ENCODE results near the gene SPEF1. TPM values are rescaled to one million over a fixed set of nuclear protein-coding genes. Genes with fewer than 3 reads are reported as not detected.
A peak's percentile ranks its signal among the peaks of the same experiment; 100 is the strongest.

The SPEF1 gene
- total RNA-seq, 2 donors from 2014 or later, result 0.35 to 0.44 TPM

DNA sequence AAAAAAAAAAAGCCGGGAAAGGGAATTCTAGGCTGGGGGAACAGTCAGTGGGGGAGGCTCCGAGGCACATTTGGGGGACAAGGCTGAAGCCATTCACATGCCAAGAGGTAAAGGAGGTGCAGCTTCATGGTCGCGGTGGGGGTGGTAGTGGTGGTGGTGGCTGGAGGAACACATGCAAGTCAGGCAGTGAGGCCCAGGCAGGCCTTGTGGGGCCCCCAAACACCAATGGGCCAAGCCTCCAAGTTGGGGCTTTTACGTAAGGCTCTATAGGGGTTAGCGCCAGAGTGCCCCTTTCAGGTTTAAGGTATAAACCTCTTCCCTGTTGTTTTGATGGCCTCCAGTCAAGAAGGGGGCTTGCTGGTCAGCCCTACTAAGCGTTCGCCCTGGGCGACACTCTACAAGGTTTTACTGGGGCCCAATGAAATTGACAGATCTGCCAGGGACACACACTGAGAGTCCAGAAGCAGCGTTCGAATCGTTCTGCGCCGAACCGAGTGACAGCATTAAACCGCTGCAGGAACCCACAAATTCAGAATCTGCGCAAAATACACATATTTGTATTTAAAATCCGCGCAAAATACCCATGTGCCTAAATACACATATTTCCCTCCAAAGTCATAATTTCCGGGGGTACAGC lies 38.3 kb upstream of the SPEF1 start:
- Mint-ChIP-seq H3K4me1 (peaks cover 2% of the 10 kb centered on the region), H3K27me3 (ENCODE audit: insufficient read depth) (peaks cover 8% of the 10 kb centered on the region), H3K27ac (no peak overlapping the region), H3K4me3 (peak overlapping the region; percentile 78), H3K9me3 (no peaks in the 10 kb centered on the region), H3K36me3 (ENCODE audit: low read depth) (peaks cover 4% of the 10 kb centered on the region)
- Histone ChIP-seq H3K9me3 (ENCODE audit: control insufficient read depth, low read length) (no peaks in the 10 kb centered on the region), H3K27ac (ENCODE audit: low read depth, low read length) (peak overlapping the region; percentile 97), H3K36me3 (ENCODE audit: control insufficient read depth, insufficient read depth, low read length) (peaks cover 11% of the 10 kb centered on the region), H3K4me3 (ENCODE audit: low read length) (peak overlapping the region; percentile 91), H3K9ac (ENCODE audit: extremely low read depth, low read length, poor library complexity, severe bottlenecking) (peak overlapping the region; percentile 97), H3K27me3 (ENCODE audit: control insufficient read depth, insufficient read depth, low read length, poor library complexity, severe bottlenecking) (no peaks in the 10 kb centered on the region), H3K4me1 (ENCODE audit: control insufficient read depth, insufficient read depth, low read length) (peaks cover 4% of the 10 kb centered on the region)
- 83 to 86% methylated on average over 16 to 20 of the region's 20 CpGs for WGBS, 2 experiments (ENCODE audit: insufficient coverage in 1 of 2, insufficient read length in 1 of 2)
- DNase-seq, result no peak
- TF ChIP-seq, protein P1, sequence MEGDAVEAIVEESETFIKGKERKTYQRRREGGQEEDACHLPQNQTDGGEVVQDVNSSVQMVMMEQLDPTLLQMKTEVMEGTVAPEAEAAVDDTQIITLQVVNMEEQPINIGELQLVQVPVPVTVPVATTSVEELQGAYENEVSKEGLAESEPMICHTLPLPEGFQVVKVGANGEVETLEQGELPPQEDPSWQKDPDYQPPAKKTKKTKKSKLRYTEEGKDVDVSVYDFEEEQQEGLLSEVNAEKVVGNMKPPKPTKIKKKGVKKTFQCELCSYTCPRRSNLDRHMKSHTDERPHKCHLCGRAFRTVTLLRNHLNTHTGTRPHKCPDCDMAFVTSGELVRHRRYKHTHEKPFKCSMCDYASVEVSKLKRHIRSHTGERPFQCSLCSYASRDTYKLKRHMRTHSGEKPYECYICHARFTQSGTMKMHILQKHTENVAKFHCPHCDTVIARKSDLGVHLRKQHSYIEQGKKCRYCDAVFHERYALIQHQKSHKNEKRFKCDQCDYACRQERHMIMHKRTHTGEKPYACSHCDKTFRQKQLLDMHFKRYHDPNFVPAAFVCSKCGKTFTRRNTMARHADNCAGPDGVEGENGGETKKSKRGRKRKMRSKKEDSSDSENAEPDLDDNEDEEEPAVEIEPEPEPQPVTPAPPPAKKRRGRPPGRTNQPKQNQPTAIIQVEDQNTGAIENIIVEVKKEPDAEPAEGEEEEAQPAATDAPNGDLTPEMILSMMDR (conservative IDR thresholded peaks at IDR 0.05), result no peak

DNA sequence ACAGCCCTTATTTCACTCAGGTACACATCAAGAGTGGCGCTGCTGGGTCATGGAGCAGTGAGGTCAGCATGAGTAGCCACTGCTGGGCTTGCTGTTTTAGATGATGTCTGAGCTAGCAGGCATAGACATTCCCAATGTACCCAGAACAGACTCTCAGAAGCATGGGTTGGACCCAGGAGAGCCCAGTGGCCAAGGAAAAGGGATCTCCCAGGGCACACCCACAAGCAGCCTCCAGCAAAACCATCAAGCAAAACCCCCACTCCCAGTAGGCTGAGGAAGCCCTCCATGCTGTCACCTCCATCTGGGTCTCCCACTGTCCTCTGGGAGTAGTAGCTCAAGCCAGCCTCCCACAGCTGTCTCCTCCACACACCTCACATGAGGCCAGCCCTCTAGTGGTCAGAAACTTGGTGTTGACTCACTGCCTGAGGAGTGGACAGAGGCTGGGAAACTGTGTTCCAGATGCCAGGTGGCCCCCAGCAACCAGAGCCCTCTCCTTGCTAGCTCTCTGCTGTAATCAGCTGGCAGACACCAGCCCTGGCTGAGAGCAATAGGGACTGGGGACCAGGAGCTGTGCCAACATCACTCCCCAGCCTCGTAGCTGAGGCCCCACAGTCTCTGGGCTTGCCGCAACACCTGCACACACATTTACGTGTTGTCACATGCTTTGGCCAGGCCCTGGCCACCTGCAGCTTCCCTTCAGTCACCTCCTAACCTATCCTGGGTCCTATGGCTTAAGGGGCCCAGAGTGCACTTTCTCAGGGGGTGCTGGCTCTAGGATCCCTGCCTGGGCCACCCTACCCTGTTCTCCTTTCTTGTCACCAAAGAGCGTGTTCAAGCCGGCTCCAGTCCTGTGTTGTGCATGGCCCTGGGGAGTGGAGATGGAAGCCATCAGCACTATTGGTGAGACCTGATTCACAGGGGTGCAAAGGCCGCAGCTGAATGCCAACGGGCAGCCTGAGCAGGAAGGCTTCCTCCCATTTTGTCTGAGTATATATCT lies 37.2 kb upstream of the SPEF1 start:
- Mint-ChIP-seq H3K4me3 (peak overlapping the region; percentile 78), H3K4me1 (peaks cover 2% of the 10 kb centered on the region), H3K36me3 (ENCODE audit: low read depth) (peaks cover 4% of the 10 kb centered on the region), H3K27ac (peak overlapping the region; percentile 13), H3K27me3 (ENCODE audit: insufficient read depth) (peaks cover 8% of the 10 kb centered on the region), H3K9me3 (no peaks in the 10 kb centered on the region)
- TF ChIP-seq, protein P1 (conservative IDR thresholded peaks at IDR 0.05), result peak; percentile 83
- H3K4me1 ChIP-seq (ENCODE audit: control insufficient read depth, insufficient read depth, low read length), result peaks cover 4% of the 10 kb centered on the region
- no peaks in the 10 kb centered on the region for H3K9me3 ChIP-seq (ENCODE audit: control insufficient read depth, low read length)
- 97% methylated on average over 7 to 8 of the region's 8 CpGs for WGBS, 2 experiments (ENCODE audit: insufficient coverage in 1 of 2, insufficient read length in 1 of 2)
- no peaks in the 10 kb centered on the region for H3K27me3 ChIP-seq (ENCODE audit: control insufficient read depth, insufficient read depth, low read length, poor library complexity, severe bottlenecking)
- peaks cover 11% of the 10 kb centered on the region for H3K36me3 ChIP-seq (ENCODE audit: control insufficient read depth, insufficient read depth, low read length)
- H3K9ac ChIP-seq (ENCODE audit: extremely low read depth, low read length, poor library complexity, severe bottlenecking), result no peak overlapping the region
- DNase-seq, result peak; percentile 93
- no peak overlapping the region for H3K27ac ChIP-seq (ENCODE audit: low read depth, low read length)
- no peak overlapping the region for H3K4me3 ChIP-seq (ENCODE audit: low read length)

DNA sequence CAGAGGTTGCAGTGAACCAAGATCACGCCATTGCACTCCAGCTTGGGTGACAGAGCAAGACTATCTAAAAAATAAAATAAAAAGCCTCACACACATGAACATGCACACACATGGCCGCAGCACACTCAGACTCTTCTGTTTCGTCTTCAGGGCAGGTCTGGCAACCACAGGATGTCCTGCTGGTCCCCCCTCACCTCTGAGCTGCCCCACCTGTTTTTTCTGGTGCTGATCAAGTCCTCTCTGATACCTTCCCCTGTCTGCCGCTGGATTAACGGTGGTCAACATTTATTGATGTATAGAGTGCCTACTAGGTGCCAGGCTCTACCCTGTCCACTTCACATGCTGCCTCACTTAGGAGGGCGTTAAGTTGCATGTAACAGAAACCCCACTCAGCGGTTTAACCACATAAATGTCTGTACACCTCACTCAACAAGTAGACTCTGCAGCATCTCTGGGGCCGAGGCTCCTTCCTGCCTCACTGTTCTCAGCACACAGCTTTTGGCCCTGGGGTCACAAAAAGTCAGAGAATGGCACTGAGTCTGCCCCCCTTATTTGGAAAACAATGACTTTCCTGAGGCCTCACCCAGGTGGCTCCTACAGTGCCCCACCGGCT lies 34.6 kb upstream of the SPEF1 start:
- Histone ChIP-seq H3K36me3 (ENCODE audit: control insufficient read depth, insufficient read depth, low read length) (no peaks in the 10 kb centered on the region), H3K9me3 (ENCODE audit: control insufficient read depth, low read length) (no peaks in the 10 kb centered on the region), H3K27ac (ENCODE audit: low read depth, low read length) (no peak overlapping the region), H3K4me1 (ENCODE audit: control insufficient read depth, insufficient read depth, low read length) (peaks cover 4% of the 10 kb centered on the region), H3K9ac (ENCODE audit: extremely low read depth, low read length, poor library complexity, severe bottlenecking) (no peak overlapping the region), H3K27me3 (ENCODE audit: control insufficient read depth, insufficient read depth, low read length, poor library complexity, severe bottlenecking) (no peaks in the 10 kb centered on the region), H3K4me3 (ENCODE audit: low read length) (no peak overlapping the region)
- no peaks in the 10 kb centered on the region for H3K9me3 Mint-ChIP-seq
- H3K4me1 Mint-ChIP-seq, result no peaks in the 10 kb centered on the region
- no peaks in the 10 kb centered on the region for H3K36me3 Mint-ChIP-seq (ENCODE audit: low read depth)
- DNase-seq, result no peak
- H3K27me3 Mint-ChIP-seq (ENCODE audit: insufficient read depth), result peaks cover 8% of the 10 kb centered on the region
- H3K27ac Mint-ChIP-seq, result no peak overlapping the region
- no peak overlapping the region for H3K4me3 Mint-ChIP-seq
- WGBS, 2 experiments (ENCODE audit: insufficient coverage in 1 of 2, insufficient read length in 1 of 2), result 87 to 92% methylated on average over 6 to 9 of the region's 9 CpGs
- TF ChIP-seq, protein P1 (conservative IDR thresholded peaks at IDR 0.05), result no peak
